NCI-H1417 treated with DMSO at 0.1 percent for 48 hours (cell line): ENCODE measurements around the gene STXBP3.
"Not testable (repeated sequence)": the region's sequence is repeated elsewhere in the genome, so short reads cannot be mapped to it uniquely, and the experiment has no call there.

Experiments
- DNase-seq: peaks from one replicate; lab custom pipeline; 2025; lab: John Stamatoyannopoulos, UW

The STXBP3 gene

GRCh38 chr1:108732398-108732797 is 14.1 kb upstream of the STXBP3 start:
- no peak for DNase-seq

DNA sequence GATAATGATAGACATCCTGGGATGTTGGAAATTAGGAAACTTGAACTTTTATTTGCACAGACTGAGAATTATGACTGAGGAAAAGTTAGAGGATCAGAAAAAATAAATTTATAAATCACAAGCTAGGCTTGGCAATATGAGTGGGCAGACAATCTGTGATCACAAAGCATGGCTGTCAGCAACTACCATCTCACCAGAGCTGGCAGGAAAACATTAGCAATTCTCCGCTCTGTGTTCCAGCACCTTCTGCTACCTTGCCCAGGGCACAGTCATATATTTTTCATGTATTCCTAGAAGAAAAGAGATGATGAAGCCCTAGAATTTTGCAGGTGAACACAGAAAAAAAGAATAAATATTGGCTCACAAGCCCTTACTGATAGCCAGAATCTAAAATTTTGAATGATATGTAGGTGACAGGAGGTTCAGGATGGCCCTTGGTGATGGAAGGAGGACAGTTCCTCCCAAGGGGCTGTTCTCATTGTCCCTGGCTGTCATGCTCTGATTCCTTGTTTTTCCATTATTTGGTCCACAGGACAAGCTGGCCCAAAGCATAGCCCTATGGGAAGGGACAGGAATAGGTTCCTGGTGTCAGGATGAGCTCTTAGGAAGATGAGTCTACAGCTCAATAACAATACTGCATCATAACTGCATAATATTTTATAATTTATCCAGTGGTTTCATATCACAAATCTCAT is 12.2 kb upstream of the STXBP3 start:
- DNase-seq, result no peak

- no peak for DNase-seq
Measured at GRCh38 chr1:108742253-108742652, 4.2 kb upstream of the STXBP3 start.

GRCh38 chr1:108745980-108746381 is 493 bp upstream of the STXBP3 start:
- no peak for DNase-seq

- no peak for DNase-seq
Measured at GRCh38 chr1:108747171-108747850, 837 bp downstream of the STXBP3 start.

GRCh38 chr1:108747898-108748297 is 1.4 kb downstream of the STXBP3 start:
- no peak for DNase-seq

DNA sequence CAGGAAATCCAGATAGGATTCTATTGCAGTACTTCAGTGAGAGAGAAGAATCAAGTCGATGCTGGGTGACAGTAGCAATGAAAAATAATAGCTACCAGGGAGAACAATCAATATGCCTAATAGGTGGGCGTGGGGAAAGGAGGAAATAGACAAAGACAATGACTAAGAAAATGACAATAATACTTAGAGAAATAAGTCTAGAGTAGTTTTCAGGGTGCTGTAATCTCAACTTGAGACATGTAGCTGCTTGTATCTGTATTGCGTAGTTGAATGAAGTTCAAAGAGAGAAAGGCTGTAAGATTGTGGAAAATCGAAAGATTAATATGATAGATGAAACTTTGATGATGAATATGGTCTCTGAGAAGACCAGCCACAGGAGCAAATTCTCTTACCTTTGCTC is 2.6 kb downstream of the STXBP3 start:
- no peak for DNase-seq

GRCh38 chr1:108750476-108751181 is 4.2 kb downstream of the STXBP3 start:
- DNase-seq, result no peak

DNA sequence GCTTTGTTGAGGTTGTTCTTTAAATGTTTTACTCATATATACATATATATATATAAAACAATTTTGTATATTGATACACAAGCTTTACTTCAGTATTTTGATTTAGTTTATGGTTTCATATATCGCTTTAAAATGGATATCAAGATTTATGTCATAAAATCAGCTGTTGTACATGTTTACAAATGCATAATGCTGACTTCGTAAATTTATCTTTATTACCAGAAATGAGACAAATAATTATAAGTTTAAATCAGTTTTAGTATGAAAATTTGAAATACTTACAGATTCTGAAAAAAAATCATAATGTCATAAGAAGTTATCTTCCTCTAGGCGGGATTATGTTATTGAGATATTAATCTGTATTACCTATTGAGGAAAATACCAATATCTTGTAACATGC is 6.9 kb downstream of the STXBP3 start:
- DNase-seq, result no peak

DNA sequence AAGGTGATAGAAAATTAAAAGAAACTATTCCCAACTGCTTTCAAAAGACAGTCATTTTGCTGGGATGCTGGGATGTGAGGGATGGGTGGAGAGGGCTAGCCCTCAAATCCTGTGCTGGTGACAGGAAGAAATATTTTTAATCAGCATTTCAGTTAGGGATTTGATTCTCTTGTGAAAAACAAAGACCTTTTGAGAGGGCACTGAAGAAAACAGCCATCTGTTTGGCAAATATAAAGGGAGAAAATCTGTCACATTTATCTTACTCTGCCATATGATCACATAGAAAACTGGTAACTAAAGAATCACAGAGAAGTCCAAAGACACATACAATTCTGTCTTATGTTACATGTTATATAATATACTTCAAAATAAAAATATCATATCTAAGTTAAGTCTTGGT is 12.3 kb downstream of the STXBP3 start:
- DNase-seq, result no peak

DNA sequence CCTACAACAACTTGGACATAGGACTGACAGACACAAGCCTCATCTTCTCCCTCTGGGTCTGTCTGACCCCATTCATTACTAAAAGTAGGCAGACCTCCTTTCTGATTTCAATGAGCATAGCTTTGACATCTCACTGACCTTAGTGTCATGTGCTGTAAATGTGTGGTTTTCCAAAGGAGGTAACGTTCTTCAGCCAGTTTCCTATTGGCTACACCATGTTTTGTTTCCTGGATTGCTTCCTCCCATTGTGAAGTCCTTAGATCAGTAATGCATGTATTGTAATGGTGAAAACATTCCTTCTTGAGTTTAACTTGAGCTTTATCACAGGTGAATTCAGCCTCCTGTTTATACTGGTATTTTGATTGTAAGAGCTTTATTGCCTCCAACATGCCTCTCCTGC is 20.6 kb downstream of the STXBP3 start:
- no peak for DNase-seq

DNA sequence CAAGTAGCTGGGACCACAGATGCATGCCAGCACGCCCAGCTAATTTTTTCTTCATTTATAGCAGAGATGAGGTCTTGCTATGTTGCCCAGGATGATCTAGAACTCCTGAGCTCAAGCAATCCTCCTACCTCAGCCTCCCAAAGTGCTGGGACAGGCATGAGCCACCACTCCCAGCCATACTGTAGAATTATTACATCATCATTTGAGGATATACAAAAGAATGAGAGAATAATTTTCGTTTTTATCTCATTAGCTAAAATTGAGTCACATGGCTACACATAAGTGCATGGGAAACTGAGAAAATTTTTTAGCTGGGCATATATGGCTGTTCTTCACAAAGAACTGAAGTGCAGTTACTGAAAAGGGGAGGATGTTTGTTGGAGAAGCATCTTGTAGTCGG is 21.2 kb downstream of the STXBP3 start:
- no peak for DNase-seq

GRCh38 chr1:108777839-108778238 is 31.4 kb downstream of the STXBP3 start:
- DNase-seq, result no peak

- no peak for DNase-seq
Measured at GRCh38 chr1:108779455-108779854, 33.0 kb downstream of the STXBP3 start.

- DNase-seq, result peak; percentile 2
Measured at GRCh38 chr1:108780937-108781574, 34.6 kb downstream of the STXBP3 start.

DNA sequence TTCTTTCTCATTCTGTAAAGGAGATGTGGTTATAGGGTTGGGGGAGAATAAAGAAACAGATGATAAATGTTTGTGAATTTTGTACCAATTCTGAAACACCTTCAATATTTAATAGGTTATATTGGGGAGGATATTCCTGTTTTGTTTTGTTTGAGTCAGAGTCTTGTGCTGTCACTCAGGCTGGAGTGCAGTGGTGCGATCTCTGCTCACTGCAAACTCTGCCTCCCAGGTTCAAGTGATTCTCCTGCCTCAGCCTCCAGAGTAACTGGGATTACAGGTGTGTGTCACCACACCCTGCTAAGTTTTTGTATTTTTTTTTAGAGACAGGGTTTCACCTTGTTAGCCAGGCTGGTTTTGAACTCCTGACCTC is 35.1 kb downstream of the STXBP3 start:
- not testable (repeated sequence) for DNase-seq

- no peak for DNase-seq
Measured at GRCh38 chr1:108785264-108785663, 38.8 kb downstream of the STXBP3 start.

DNA sequence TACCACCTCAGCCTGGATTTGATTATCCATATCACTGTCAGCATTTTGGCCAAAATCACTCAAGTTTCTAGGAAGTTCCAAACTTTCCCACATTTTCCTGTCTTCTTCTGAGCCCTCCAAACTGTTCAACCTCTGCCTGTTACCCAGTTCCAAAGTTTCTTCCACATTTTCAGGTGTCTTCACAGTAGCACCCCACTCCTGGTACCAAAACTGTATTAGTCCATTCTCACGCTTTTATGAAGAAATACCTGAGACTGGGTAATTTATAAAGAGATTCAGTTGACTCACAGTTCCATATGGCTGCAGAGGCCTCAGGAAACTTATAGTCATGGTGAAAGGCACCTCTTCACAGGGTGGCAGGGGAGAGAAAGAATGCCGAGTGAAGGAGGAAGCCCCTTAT is 39.4 kb downstream of the STXBP3 start:
- no peak for DNase-seq

DNA sequence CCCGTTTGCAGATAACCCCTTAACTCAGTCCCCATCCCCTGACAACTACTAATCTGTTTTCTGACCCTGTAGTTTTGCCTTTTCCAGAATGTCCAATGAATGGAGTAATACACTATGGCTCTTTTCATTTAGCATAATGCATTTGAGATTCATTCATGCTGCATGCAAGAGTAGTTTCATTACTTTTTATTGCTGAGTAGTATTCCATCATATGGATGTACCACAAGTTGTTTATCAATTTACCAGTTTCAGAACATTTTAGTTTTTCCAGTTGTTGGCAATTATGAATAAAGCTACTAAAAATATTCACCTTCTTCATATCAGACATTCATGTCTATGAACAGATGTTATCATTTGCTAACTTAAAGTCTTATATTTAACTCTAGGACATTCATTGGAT is 45.3 kb downstream of the STXBP3 start:
- DNase-seq, result no peak

GRCh38 chr1:108792420-108792819 is 45.9 kb downstream of the STXBP3 start:
- DNase-seq, result no peak

DNA sequence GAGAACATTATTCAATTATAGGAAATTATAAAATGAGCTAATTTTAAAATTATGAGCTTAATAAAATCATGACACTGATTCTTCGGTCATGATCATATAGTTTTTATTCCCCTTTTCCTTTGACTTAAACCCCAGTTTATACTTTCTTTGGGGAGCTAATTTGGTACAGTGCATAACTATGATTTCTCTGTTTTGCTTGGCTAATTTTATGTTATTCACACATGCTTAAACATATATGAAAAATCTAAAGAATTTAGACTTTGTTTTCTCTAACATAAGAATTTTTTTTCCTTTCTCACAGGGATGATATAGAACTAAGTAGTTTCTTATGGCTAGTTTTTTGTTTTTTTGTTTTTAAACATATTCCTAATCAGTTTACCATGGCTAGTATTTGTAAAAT is 52.5 kb downstream of the STXBP3 start:
- DNase-seq, result no peak

DNA sequence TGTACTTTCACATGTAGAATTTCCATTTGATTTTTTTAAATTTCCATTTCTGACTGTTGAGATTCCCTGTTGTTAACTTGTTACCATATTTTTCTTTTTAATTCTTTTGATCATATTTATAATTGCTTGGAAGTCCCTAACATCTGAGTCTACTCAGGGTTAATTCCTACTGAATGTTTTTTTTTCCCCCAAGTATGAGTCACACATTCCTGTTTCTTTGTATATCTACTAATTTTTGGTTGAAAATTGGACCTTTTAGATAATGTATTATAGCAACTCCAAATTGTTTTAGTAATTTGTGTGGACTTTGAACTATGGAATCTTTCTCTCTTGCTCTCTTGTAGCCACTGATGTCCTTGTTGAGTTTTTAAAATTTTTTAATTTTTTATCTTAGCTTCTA is 54.6 kb downstream of the STXBP3 start:
- DNase-seq, result no peak

DNA sequence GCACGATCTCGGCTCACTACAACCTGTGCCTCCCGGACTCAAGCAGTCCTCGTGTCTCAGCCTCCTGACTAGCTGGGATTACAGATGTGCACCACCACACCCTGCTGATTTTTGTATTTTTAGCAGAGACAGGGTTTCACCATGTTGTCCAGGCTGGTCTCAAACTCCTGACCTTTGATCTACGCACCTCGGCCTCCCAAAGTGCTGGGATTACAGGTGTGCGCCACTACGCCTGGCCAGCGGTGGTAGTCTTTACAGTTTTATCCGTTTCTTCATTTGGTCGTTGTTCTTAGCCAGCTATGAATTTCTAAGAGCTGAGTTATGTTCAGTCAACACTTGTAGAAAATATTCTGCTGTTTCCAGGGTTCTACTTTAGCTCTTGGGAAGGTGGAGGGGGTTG is 57.1 kb downstream of the STXBP3 start:
- no peak for DNase-seq
